ENCODE measurements around the gene PDK2. TPM values are rescaled to one million over a fixed set of nuclear protein-coding genes. Genes with fewer than 3 reads are reported as not detected.
A peak's percentile ranks its signal among the peaks of the same experiment; 100 is the strongest.

PDK2 gene
- total RNA-seq, 6 experiments from 2014 or later: 26.6 to 35.6 (median 29.6) TPM

- H3K9me3 Mint-ChIP-seq: no peaks in the 10 kb centered on the region
- H3K4me1 Mint-ChIP-seq (ENCODE audit: low read depth): peaks cover 6% of the 10 kb centered on the region; the same call in 1 of the 2 replicates
- H3K36me3 Mint-ChIP-seq (ENCODE audit: low read depth): no peaks in the 10 kb centered on the region
- DNase-seq: peak; percentile 53
- peaks cover 14% of the 10 kb centered on the region for H3K27me3 Mint-ChIP-seq (ENCODE audit: insufficient read depth)
- H3K27ac Mint-ChIP-seq: no peak overlapping the region; the same call in 1 of the 2 replicates
- no peak overlapping the region for H3K4me3 Mint-ChIP-seq
- peak; percentile 81 for TF ChIP-seq CTCF (IDR thresholded peaks at IDR 0.05)
These were observed 19.8 kb downstream of the PDK2 start for GRCh38 chr17:50114849-50115357.

GRCh38 chr17:50115756-50116155 lies 20.6 kb downstream of the PDK2 start:
- no peak for TF ChIP-seq CTCF (IDR thresholded peaks at IDR 0.05)
- no peak for DNase-seq
- peaks cover 14% of the 10 kb centered on the region for H3K27me3 Mint-ChIP-seq (ENCODE audit: insufficient read depth)
- H3K36me3 Mint-ChIP-seq (ENCODE audit: low read depth): no peaks in the 10 kb centered on the region
- H3K27ac Mint-ChIP-seq: no peak overlapping the region
- H3K4me1 Mint-ChIP-seq (ENCODE audit: low read depth): peaks cover 6% of the 10 kb centered on the region; the same call in 1 of the 2 replicates
- no peaks in the 10 kb centered on the region for H3K9me3 Mint-ChIP-seq
- H3K4me3 Mint-ChIP-seq: no peak overlapping the region

- DNase-seq: peak; percentile 27
- peak; percentile 72 for TF ChIP-seq CTCF (IDR thresholded peaks at IDR 0.05)
- peaks cover 6% of the 10 kb centered on the region; the same call in 1 of the 2 replicates for H3K4me1 Mint-ChIP-seq (ENCODE audit: low read depth)
- no peaks in the 10 kb centered on the region for H3K36me3 Mint-ChIP-seq (ENCODE audit: low read depth)
- H3K27me3 Mint-ChIP-seq (ENCODE audit: insufficient read depth): peaks cover 20% of the 10 kb centered on the region
- no peak overlapping the region for H3K4me3 Mint-ChIP-seq
- H3K27ac Mint-ChIP-seq: no peak overlapping the region
- H3K9me3 Mint-ChIP-seq: no peaks in the 10 kb centered on the region
These were observed 22.3 kb downstream of the PDK2 start for GRCh38 chr17:50117202-50118051.

GRCh38 chr17:50118076-50118827 lies 23.1 kb downstream of the PDK2 start:
- peaks cover 6% of the 10 kb centered on the region; the same call in 1 of the 2 replicates for H3K4me1 Mint-ChIP-seq (ENCODE audit: low read depth)
- TF ChIP-seq CTCF (IDR thresholded peaks at IDR 0.05): no peak
- no peak overlapping the region for H3K27ac Mint-ChIP-seq
- no peaks in the 10 kb centered on the region for H3K9me3 Mint-ChIP-seq
- no peak for DNase-seq
- H3K4me3 Mint-ChIP-seq: no peak overlapping the region
- no peaks in the 10 kb centered on the region for H3K36me3 Mint-ChIP-seq (ENCODE audit: low read depth)
- H3K27me3 Mint-ChIP-seq (ENCODE audit: insufficient read depth): peaks cover 20% of the 10 kb centered on the region

- Mint-ChIP-seq H3K4me3 (no peak overlapping the region), H3K27me3 (ENCODE audit: insufficient read depth) (peaks cover 20% of the 10 kb centered on the region), H3K4me1 (ENCODE audit: low read depth) (peaks cover 6% of the 10 kb centered on the region; the same call in 1 of the 2 replicates), H3K9me3 (no peaks in the 10 kb centered on the region), H3K36me3 (ENCODE audit: low read depth) (no peaks in the 10 kb centered on the region), H3K27ac (no peak overlapping the region)
- TF ChIP-seq CTCF (IDR thresholded peaks at IDR 0.05): no peak
- DNase-seq: no peak
These were observed 23.7 kb downstream of the PDK2 start for GRCh38 chr17:50118828-50119218.
